Adrenal gland (tissue), 5 donors: ENCODE measurements around the gene ZNF740.

Experiments used
- POLR2A ChIP-seq, 2 donors: fragments of 450-650 bp; IDR thresholded peaks; one replicate each; pipeline ENCODE4 v1.6.1; 2017; ENCODE audit warnings: antibody characterized with exemption in 2 of 2, mild to moderate bottlenecking in 2 of 2, moderate library complexity in 1 of 2
- TF ChIP-seq, protein P1 (sequence below), 6 experiments: fragments of 450-650 bp in 4 of 6; fragments of 200-600 bp in 2 of 6; sonication (generic) in 1 of 6; IDR thresholded peaks; 1 replicate in 5 of 6; 2 replicates in 1 of 6; pipeline versions ENCODE4 v1.5.1 to v1.8.0; 2016 to 2021; ENCODE audit warnings: antibody characterized with exemption in 6 of 6, mild to moderate bottlenecking in 2 of 6, moderate library complexity in 1 of 6
- donor health status: DM: no; HTN: no; CAD: no.

DNA sequence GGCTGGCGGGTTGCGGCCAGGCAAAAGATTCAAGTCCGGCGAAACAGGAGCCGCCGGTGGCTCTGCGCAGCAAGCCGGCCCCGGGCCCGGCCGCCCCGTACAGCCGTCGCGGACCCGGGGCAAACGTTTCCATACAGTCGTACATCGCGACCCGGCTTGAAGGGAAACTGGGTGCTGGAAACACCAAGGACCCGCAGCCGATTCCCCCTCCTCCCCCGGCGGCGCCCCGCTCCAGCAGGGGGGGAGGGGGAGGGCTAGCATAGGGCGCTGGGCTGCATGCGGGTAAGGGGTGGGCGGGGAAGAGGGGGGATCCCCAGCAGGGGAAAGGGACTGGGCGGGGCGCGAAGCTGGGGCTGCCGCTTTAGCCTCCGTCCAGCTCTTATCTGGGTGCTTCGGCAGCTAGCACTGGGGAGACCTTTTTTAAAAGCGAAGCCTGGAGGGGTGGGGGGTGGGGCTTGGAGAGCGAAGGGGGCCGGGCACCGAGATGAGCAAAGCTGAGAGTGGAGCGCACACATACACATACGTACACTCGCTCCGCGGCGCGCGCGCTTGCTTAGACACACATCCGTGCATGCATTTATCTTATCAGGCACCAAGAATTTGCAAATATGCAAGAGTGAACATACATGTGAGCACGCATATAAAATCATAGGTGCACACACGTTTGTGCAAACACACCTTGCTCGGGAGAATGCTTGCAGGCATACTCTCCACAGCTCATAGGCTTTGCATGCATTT, 39.6 kb downstream of the ZNF740 start:
- peak in 1 of 2 donors; percentile 14 for TF ChIP-seq POLR2A (IDR thresholded peaks at IDR 0.05)
- TF ChIP-seq, protein P1, sequence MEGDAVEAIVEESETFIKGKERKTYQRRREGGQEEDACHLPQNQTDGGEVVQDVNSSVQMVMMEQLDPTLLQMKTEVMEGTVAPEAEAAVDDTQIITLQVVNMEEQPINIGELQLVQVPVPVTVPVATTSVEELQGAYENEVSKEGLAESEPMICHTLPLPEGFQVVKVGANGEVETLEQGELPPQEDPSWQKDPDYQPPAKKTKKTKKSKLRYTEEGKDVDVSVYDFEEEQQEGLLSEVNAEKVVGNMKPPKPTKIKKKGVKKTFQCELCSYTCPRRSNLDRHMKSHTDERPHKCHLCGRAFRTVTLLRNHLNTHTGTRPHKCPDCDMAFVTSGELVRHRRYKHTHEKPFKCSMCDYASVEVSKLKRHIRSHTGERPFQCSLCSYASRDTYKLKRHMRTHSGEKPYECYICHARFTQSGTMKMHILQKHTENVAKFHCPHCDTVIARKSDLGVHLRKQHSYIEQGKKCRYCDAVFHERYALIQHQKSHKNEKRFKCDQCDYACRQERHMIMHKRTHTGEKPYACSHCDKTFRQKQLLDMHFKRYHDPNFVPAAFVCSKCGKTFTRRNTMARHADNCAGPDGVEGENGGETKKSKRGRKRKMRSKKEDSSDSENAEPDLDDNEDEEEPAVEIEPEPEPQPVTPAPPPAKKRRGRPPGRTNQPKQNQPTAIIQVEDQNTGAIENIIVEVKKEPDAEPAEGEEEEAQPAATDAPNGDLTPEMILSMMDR (IDR thresholded peaks at IDR 0.05): no peak
